Liver (tissue), 9 donors: ENCODE data around the gene KCNMB1. TPM values are rescaled to one million over a fixed set of nuclear protein-coding genes. Genes with fewer than 3 reads are reported as not detected.

Experiments
- DNase-seq: peaks from one replicate; pipeline ENCODE4 v3.0.0-alpha.2; 2017; ENCODE audit warnings: low spot score
- H3K27ac ChIP-seq, 2 donors: one replicate each; pipeline ENCODE4 v1.7.0; 2013; ENCODE audit warnings: inconsistent platforms in 2 of 2, low read length in 2 of 2, control low read depth in 1 of 2, low read depth in 1 of 2, mild to moderate bottlenecking in 1 of 2
- H3K27me3 ChIP-seq, 4 donors: one replicate each; pipeline versions ENCODE4 v1.6.1 to v1.7.0; 2013; ENCODE audit warnings: low read length in 3 of 4, inconsistent platforms in 1 of 4, mild to moderate bottlenecking in 1 of 4, moderate library complexity in 1 of 4; ENCODE audit not compliant: control insufficient read depth in 4 of 4, insufficient read depth in 4 of 4
- H3K36me3 ChIP-seq, 4 donors: one replicate each; pipeline versions ENCODE4 v1.6.1 to v1.7.0; 2013; ENCODE audit warnings: low read length in 3 of 4, mild to moderate bottlenecking in 3 of 4, low read depth in 1 of 4, moderate library complexity in 1 of 4; ENCODE audit not compliant: control insufficient read depth in 4 of 4, insufficient read depth in 3 of 4
- H3K4me1 ChIP-seq, 4 donors: one replicate each; pipeline versions ENCODE4 v1.6.1 to v1.7.0; 2013; ENCODE audit warnings: low read length in 3 of 4, mild to moderate bottlenecking in 3 of 4, moderate library complexity in 1 of 4; ENCODE audit not compliant: control insufficient read depth in 4 of 4, insufficient read depth in 4 of 4
- H3K4me3 ChIP-seq, 3 donors: one replicate each; pipeline versions ENCODE4 v1.6.1 to v1.7.0; 2013; ENCODE audit warnings: low read length in 3 of 3, control low read depth in 1 of 3, low read depth in 1 of 3, mild to moderate bottlenecking in 1 of 3
- H3K9ac ChIP-seq, 2 donors: one replicate each; pipeline ENCODE4 v1.7.0; 2013; ENCODE audit warnings: low read length in 2 of 2, mild to moderate bottlenecking in 2 of 2, moderate library complexity in 2 of 2, control low read depth in 1 of 2, low read depth in 1 of 2
- H3K9me3 ChIP-seq, 4 donors: one replicate each; pipeline versions ENCODE4 v1.6.1 to v1.7.0; 2013; ENCODE audit warnings: low read length in 3 of 4; ENCODE audit not compliant: control insufficient read depth in 4 of 4
- EGR1 ChIP-seq, 2 donors: IDR thresholded peaks; 2 replicates each; pipeline ENCODE4 v1.6.1; 2016 to 2018; ENCODE audit warnings: antibody characterized with exemption in 2 of 2, low read depth in 2 of 2
- FOXA2 ChIP-seq: IDR thresholded peaks from 2 replicates; pipeline ENCODE4 v1.6.1; 2016; ENCODE audit warnings: antibody characterized with exemption
- GABPA ChIP-seq, 2 donors: IDR thresholded peaks in 1 of 2; conservative IDR thresholded peaks in 1 of 2; 2 replicates each; pipeline ENCODE4 v1.6.1; 2016; ENCODE audit warnings: antibody characterized with exemption in 2 of 2, mild to moderate bottlenecking in 1 of 2, moderate library complexity in 1 of 2
- HNF4A ChIP-seq, 2 donors: conservative IDR thresholded peaks; 2 replicates each; pipeline ENCODE4 v1.6.1; 2016; ENCODE audit warnings: antibody characterized with exemption in 2 of 2, mild to moderate bottlenecking in 2 of 2
- HNF4G ChIP-seq: IDR thresholded peaks from 2 replicates; pipeline ENCODE4 v1.6.1; 2016; ENCODE audit warnings: antibody characterized with exemption
- JUND ChIP-seq, 2 donors: IDR thresholded peaks; 2 replicates each; pipeline ENCODE4 v1.6.1; 2016; ENCODE audit warnings: antibody characterized with exemption in 2 of 2
- NR2F2 ChIP-seq: IDR thresholded peaks from 2 replicates; pipeline ENCODE4 v1.6.1; 2016; ENCODE audit warnings: antibody characterized with exemption
- RAD21 ChIP-seq, 2 donors: IDR thresholded peaks; 2 replicates each; pipeline ENCODE4 v1.6.1; 2016; ENCODE audit warnings: antibody characterized with exemption in 2 of 2, mild to moderate bottlenecking in 2 of 2
- RXRA ChIP-seq, 2 donors: IDR thresholded peaks; 2 replicates each; pipeline ENCODE4 v1.6.1; 2017 to 2018; ENCODE audit warnings: antibody characterized with exemption in 2 of 2, mild to moderate bottlenecking in 1 of 2
- SP1 ChIP-seq: IDR thresholded peaks from 2 replicates; pipeline ENCODE4 v1.6.1; 2018; ENCODE audit warnings: antibody characterized with exemption, mild to moderate bottlenecking
- TAF1 ChIP-seq: conservative IDR thresholded peaks from 2 replicates; pipeline ENCODE4 v1.6.1; 2016; ENCODE audit warnings: antibody characterized with exemption, mild to moderate bottlenecking
- YY1 ChIP-seq: IDR thresholded peaks from 2 replicates; pipeline ENCODE4 v1.6.1; 2016; ENCODE audit warnings: antibody characterized with exemption, mild to moderate bottlenecking
- WGBS: extraction: QIAGEN DNeasy Blood & Tissue Kit; methylation state at CpG from one replicate; pipeline ENCODE4 v1.1.7; 2013; 5-methylcytosine and 5-hydroxymethylcytosine counted together
- polyA plus RNA-seq, 2 donors: library from polyadenylated mRNA; stranded (reverse) in 1 of 2; unstranded in 1 of 2; fragments of 200-250 nt in 1 of 2; fragments of >200 nt in 1 of 2; fragmentation: Nextera tagmentation in 1 of 2; extraction: Ambion mirVana in 1 of 2; gene quantifications; one replicate each; pipeline versions ENCODE4 v1.2.1 to v1.2.3, GENCODE V29; 2013 to 2015
- total RNA-seq, 2 donors: library from RNA; depleted of rRNA; stranded (reverse); fragments of >200 nt; gene quantifications; one replicate each; pipeline ENCODE4 v1.2.3, GENCODE V29; 2014
- TF ChIP-seq, protein P1 (sequence below): IDR thresholded peaks from 2 replicates; pipeline ENCODE4 v1.6.1; 2016; ENCODE audit warnings: antibody characterized with exemption
- TF ChIP-seq, protein P2 (sequence below): IDR thresholded peaks from 2 replicates; pipeline ENCODE4 v1.6.1; 2016; ENCODE audit warnings: antibody characterized with exemption
- TF ChIP-seq, protein P3 (sequence below): fragments of 150-350 bp; IDR thresholded peaks from 2 replicates; pipeline ENCODE4 v1.5.1; 2017; ENCODE audit warnings: improper control_type of control experiment, low read depth, low read length; ENCODE audit not compliant: missing input control
- TF ChIP-seq, protein P4 (sequence below): IDR thresholded peaks from 2 replicates; pipeline ENCODE4 v1.6.1; 2016; ENCODE audit warnings: antibody characterized with exemption
- donor health status: healthy.
- donor health status: healthy.
- donor health status: healthy.
- donor health status: healthy.
- donor health status: healthy.

KCNMB1 gene
- total and polyA plus RNA-seq, 4 donors, result 0.04 to 0.31 (median 0.20) TPM

DNA sequence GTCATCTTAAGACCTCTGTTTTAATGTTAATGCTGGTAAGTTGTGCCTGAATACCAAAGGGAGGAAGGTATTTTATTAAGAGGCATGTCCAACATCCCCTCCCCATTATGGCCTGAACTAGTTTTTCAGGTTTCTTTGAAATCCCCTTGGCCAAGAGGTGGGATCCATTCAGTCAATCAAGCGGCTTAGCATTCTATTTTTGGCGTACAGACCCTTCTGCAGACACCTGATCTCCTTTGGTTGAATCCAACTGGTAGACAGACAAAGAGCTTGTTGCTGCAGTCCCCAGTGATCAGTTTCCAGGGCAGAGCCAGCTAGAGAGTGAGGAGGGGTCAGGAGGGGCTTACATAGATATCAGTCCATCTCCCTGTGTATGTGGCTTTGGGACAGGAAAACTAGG lies 7.9 kb upstream of the KCNMB1 start:
- no peak for DNase-seq
- H3K27me3 ChIP-seq, result peaks cover 0 to 4% (median under 1%) of the 10 kb centered on the region in 4 donors
- H3K4me1 ChIP-seq, result no peaks in the 10 kb centered on the region
- TF ChIP-seq HNF4G, result no peak
- no peak for TF ChIP-seq GABPA (IDR thresholded peaks at IDR 0.05 in 1 of 2, conservative IDR thresholded peaks at IDR 0.05 in 1 of 2)
- TF ChIP-seq, protein P1, sequence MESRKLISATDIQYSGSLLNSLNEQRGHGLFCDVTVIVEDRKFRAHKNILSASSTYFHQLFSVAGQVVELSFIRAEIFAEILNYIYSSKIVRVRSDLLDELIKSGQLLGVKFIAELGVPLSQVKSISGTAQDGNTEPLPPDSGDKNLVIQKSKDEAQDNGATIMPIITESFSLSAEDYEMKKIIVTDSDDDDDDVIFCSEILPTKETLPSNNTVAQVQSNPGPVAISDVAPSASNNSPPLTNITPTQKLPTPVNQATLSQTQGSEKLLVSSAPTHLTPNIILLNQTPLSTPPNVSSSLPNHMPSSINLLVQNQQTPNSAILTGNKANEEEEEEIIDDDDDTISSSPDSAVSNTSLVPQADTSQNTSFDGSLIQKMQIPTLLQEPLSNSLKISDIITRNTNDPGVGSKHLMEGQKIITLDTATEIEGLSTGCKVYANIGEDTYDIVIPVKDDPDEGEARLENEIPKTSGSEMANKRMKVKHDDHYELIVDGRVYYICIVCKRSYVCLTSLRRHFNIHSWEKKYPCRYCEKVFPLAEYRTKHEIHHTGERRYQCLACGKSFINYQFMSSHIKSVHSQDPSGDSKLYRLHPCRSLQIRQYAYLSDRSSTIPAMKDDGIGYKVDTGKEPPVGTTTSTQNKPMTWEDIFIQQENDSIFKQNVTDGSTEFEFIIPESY, result no peak
- no peak for TF ChIP-seq RAD21 (IDR thresholded peaks at IDR 0.05)
- no peak for TF ChIP-seq FOXA2
- no peak for TF ChIP-seq YY1
- no peak for TF ChIP-seq HNF4A (conservative IDR thresholded peaks at IDR 0.05)
- TF ChIP-seq EGR1 (IDR thresholded peaks at IDR 0.05; ENCODE audit: low read depth in 2 of 2), result no peak
- no peak for TF ChIP-seq SP1
- TF ChIP-seq JUND (IDR thresholded peaks at IDR 0.05), result no peak
- no peak for TF ChIP-seq NR2F2
- TF ChIP-seq, protein P2, sequence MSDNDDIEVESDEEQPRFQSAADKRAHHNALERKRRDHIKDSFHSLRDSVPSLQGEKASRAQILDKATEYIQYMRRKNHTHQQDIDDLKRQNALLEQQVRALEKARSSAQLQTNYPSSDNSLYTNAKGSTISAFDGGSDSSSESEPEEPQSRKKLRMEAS, result no peak
- no peak for TF ChIP-seq TAF1
- no peak for TF ChIP-seq RXRA (IDR thresholded peaks at IDR 0.05)
- TF ChIP-seq, protein P3, sequence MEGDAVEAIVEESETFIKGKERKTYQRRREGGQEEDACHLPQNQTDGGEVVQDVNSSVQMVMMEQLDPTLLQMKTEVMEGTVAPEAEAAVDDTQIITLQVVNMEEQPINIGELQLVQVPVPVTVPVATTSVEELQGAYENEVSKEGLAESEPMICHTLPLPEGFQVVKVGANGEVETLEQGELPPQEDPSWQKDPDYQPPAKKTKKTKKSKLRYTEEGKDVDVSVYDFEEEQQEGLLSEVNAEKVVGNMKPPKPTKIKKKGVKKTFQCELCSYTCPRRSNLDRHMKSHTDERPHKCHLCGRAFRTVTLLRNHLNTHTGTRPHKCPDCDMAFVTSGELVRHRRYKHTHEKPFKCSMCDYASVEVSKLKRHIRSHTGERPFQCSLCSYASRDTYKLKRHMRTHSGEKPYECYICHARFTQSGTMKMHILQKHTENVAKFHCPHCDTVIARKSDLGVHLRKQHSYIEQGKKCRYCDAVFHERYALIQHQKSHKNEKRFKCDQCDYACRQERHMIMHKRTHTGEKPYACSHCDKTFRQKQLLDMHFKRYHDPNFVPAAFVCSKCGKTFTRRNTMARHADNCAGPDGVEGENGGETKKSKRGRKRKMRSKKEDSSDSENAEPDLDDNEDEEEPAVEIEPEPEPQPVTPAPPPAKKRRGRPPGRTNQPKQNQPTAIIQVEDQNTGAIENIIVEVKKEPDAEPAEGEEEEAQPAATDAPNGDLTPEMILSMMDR, result no peak
- TF ChIP-seq, protein P4, sequence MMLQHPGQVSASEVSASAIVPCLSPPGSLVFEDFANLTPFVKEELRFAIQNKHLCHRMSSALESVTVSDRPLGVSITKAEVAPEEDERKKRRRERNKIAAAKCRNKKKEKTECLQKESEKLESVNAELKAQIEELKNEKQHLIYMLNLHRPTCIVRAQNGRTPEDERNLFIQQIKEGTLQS, result no peak
- WGBS, result 61% methylated on average over 2 of the region's 2 CpGs
- H3K9ac ChIP-seq, result no peak overlapping the region
- peaks cover 0 to 2% (median 0%) of the 10 kb centered on the region in 4 donors for H3K9me3 ChIP-seq
- H3K4me3 ChIP-seq, result no peak overlapping the region
- H3K27ac ChIP-seq, result no peak overlapping the region
- no peaks in the 10 kb centered on the region for H3K36me3 ChIP-seq

DNA sequence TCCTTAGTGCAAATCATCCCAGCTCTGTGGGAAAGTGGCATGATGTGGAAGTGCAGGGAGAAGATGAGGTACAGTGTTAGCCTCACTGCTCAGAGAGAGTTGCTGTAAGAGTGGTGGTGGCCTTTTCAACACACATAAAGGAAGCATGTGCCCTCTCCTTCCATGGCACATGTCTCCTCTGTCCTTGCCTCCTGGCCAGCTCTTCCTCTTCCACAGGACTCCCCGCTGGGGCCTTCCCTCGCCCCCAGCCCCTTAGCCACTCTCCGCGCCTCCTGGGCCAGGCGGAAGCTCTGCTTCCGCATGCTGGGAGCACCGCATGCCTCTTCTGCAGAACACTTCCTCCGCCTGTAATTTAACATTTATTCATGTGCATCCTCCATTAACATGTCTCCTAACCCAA lies 4.8 kb upstream of the KCNMB1 start:
- Histone ChIP-seq H3K36me3 (no peaks in the 10 kb centered on the region), H3K27ac (no peak overlapping the region), H3K27me3 (peaks cover 0 to 4% (median under 1%) of the 10 kb centered on the region in 4 donors), H3K4me1 (no peaks in the 10 kb centered on the region), H3K9ac (no peak overlapping the region), H3K4me3 (no peak overlapping the region), H3K9me3 (peaks cover 0 to 2% (median 0%) of the 10 kb centered on the region in 4 donors)
- DNase-seq, result no peak
- 57% methylated on average over 8 of the region's 8 CpGs for WGBS
- TF ChIP-seq EGR1 (IDR thresholded peaks at IDR 0.05; ENCODE audit: low read depth in 2 of 2) (no peak), GABPA (IDR thresholded peaks at IDR 0.05 in 1 of 2, conservative IDR thresholded peaks at IDR 0.05 in 1 of 2) (no peak), YY1 (no peak), HNF4G (no peak), FOXA2 (no peak), TAF1 (no peak)
- TF ChIP-seq, protein P3, result no peak
